OCI-LY1 (cell line): Measurements from ENCODE around the gene ZBTB7C.

Source experiments
- H2AFZ ChIP-seq: fragments of 200-600 bp; sonication (generic), shearing (Covaris generic); 2 replicates; pipeline ENCODE4 v1.6.0; 2014; ENCODE audit warnings: antibody characterized with exemption, mild to moderate bottlenecking, low read length
- H3F3A ChIP-seq: fragments of 200-600 bp; sonication (generic), shearing (Covaris generic); 2 replicates; pipeline ENCODE4 v1.6.0; 2014; ENCODE audit warnings: mild to moderate bottlenecking, antibody characterized with exemption, low read length, moderate library complexity; ENCODE audit not compliant: insufficient read depth
- H3K27ac ChIP-seq: fragments of 200-600 bp; sonication (generic); 2 replicates; pipeline ENCODE4 v1.5.1; 2014; ENCODE audit warnings: low read length, mixed run types, mild to moderate bottlenecking, low read depth; ENCODE audit not compliant: poor library complexity, severe bottlenecking
- H3K27me3 ChIP-seq: fragments of 200-600 bp; sonication (generic); 2 replicates; pipeline ENCODE4 v1.6.0; 2014; ENCODE audit warnings: antibody characterized with exemption, mild to moderate bottlenecking, low read length, moderate library complexity; ENCODE audit not compliant: insufficient read depth
- H3K36me3 ChIP-seq: fragments of 200-600 bp; sonication (generic); 2 replicates; pipeline ENCODE4 v1.6.1; 2014; ENCODE audit warnings: mild to moderate bottlenecking, antibody characterized with exemption, low read length, moderate library complexity, mixed read lengths; ENCODE audit not compliant: insufficient read depth
- H3K4me1 ChIP-seq: fragments of 200-600 bp; sonication (generic); 2 replicates; pipeline ENCODE4 v1.5.1; 2014; ENCODE audit warnings: mild to moderate bottlenecking, low read length, moderate library complexity; ENCODE audit not compliant: insufficient read depth, severe bottlenecking
- H3K4me2 ChIP-seq: fragments of 200-600 bp; sonication (generic), shearing (Covaris generic); 2 replicates; pipeline ENCODE4 v1.6.1; 2014; ENCODE audit warnings: low read length
- H3K4me3 ChIP-seq: fragments of 200-600 bp; sonication (generic); 2 replicates; pipeline ENCODE4 v1.5.1; 2014; ENCODE audit warnings: low read length, low read depth, mild to moderate bottlenecking, mixed read lengths; ENCODE audit not compliant: poor library complexity, severe bottlenecking
- H3K79me2 ChIP-seq: fragments of 200-600 bp; shearing (Covaris generic); 2 replicates; pipeline ENCODE4 v1.6.1; 2016; ENCODE audit warnings: mixed run types, low read length, mixed read lengths; ENCODE audit not compliant: insufficient read depth
- H3K9ac ChIP-seq: fragments of 200-600 bp; sonication (generic), shearing (Covaris generic); 2 replicates; pipeline ENCODE4 v1.6.1; 2014; ENCODE audit warnings: mild to moderate bottlenecking, low read length, mixed read lengths
- H3K9me2 ChIP-seq: fragments of 200-600 bp; sonication (generic), shearing (Covaris generic); 2 replicates; pipeline ENCODE4 v1.6.1; 2014; ENCODE audit warnings: low read depth, mild to moderate bottlenecking, low read length, mixed read lengths
- H3K9me3 ChIP-seq: fragments of 200-600 bp; shearing (Covaris generic); 2 replicates; pipeline ENCODE4 v1.6.1; 2014; ENCODE audit warnings: low read length, mixed read lengths
- H4K20me1 ChIP-seq: fragments of 200-600 bp; sonication (generic), shearing (Covaris generic); 2 replicates; pipeline ENCODE4 v1.6.0; 2016; ENCODE audit warnings: mild to moderate bottlenecking, low read length; ENCODE audit not compliant: insufficient read depth
- EZH2 ChIP-seq: fragments of 200-600 bp; sonication (generic), shearing (Covaris generic); IDR thresholded peaks from 2 replicates; pipeline ENCODE4 v1.8.0; 2017; ENCODE audit warnings: borderline replicate concordance, mixed run types, mild to moderate bottlenecking, antibody characterized with exemption, low read length, moderate library complexity, mixed read lengths
- TF ChIP-seq, protein P1 (sequence below): fragments of 200-600 bp; sonication (generic), shearing (Covaris generic); IDR thresholded peaks from 2 replicates; pipeline ENCODE4 v1.5.1; 2017; ENCODE audit warnings: mild to moderate bottlenecking, antibody characterized with exemption, low read length, moderate library complexity, mixed read lengths

ZBTB7C gene

DNA sequence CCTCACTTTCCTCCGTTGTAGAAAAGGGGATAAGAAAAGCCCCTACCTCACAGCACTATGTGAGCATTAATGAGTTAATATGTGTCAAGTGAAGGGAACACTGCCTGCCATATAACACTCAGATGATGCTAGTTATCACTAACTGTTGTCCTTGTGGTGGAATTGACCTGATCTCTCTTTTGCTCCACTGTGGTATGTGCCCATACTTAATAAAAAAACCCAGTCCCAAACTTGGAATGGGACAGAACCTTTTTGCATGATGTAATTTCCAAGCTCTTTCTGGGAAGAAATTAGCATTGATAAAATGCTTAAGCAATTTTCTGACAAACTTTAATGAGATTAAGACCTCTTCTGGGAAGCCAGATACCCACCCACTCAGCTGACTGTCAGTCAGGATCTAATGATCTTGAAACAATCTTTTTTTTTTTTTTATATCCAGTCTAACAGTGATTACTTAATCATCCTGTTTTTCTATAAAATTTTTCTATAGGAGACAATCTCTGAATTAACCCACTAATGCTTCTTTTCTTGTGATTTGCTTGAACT lies 158.7 kb downstream of the ZBTB7C start:
- Histone ChIP-seq H3K79me2 (no peaks in the 10 kb centered on the region), H3K27ac (no peak overlapping the region), H3K9me2 (no peaks in the 10 kb centered on the region), H3K4me3 (no peak overlapping the region), H3K4me2 (no peak overlapping the region), H3K36me3 (no peaks in the 10 kb centered on the region), H4K20me1 (no peaks in the 10 kb centered on the region), H2AFZ (no peak overlapping the region), H3K4me1 (no peaks in the 10 kb centered on the region), H3K9ac (no peak overlapping the region), H3K27me3 (no peaks in the 10 kb centered on the region), H3F3A (no peaks in the 10 kb centered on the region), H3K9me3 (no peaks in the 10 kb centered on the region)
- TF ChIP-seq, protein P1, sequence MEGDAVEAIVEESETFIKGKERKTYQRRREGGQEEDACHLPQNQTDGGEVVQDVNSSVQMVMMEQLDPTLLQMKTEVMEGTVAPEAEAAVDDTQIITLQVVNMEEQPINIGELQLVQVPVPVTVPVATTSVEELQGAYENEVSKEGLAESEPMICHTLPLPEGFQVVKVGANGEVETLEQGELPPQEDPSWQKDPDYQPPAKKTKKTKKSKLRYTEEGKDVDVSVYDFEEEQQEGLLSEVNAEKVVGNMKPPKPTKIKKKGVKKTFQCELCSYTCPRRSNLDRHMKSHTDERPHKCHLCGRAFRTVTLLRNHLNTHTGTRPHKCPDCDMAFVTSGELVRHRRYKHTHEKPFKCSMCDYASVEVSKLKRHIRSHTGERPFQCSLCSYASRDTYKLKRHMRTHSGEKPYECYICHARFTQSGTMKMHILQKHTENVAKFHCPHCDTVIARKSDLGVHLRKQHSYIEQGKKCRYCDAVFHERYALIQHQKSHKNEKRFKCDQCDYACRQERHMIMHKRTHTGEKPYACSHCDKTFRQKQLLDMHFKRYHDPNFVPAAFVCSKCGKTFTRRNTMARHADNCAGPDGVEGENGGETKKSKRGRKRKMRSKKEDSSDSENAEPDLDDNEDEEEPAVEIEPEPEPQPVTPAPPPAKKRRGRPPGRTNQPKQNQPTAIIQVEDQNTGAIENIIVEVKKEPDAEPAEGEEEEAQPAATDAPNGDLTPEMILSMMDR = no peak
- no peak for TF ChIP-seq EZH2

DNA sequence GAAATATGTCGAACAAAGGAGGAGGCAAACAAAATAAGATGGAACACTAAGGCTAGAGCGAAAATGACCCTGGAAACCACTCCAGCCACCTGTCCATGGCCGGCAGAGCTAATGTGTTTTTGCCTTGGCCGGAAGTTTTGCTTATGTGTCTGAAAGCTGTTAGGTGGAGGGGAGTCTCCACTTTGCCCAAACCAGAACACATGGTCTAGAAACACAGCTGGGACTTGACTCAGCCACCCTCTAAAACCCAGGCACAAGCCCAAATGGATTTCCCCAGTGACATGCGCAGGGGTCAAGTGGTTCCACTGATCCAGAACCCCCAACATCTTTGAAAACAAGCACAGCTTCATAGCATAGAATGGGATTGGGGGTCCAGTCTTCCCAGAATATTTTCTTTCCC lies 159.3 kb downstream of the ZBTB7C start:
- H3F3A ChIP-seq = no peaks in the 10 kb centered on the region
- no peaks in the 10 kb centered on the region for H3K9me3 ChIP-seq
- H3K9ac ChIP-seq = no peak overlapping the region
- H2AFZ ChIP-seq = no peak overlapping the region
- H3K27ac ChIP-seq = no peak overlapping the region
- no peaks in the 10 kb centered on the region for H4K20me1 ChIP-seq
- no peaks in the 10 kb centered on the region for H3K27me3 ChIP-seq
- TF ChIP-seq, protein P1 = no peak
- TF ChIP-seq EZH2 = no peak
- H3K9me2 ChIP-seq = no peaks in the 10 kb centered on the region
- H3K4me3 ChIP-seq = no peak overlapping the region
- H3K36me3 ChIP-seq = no peaks in the 10 kb centered on the region
- H3K4me2 ChIP-seq = no peak overlapping the region
- H3K79me2 ChIP-seq = no peaks in the 10 kb centered on the region
- H3K4me1 ChIP-seq = no peaks in the 10 kb centered on the region

DNA sequence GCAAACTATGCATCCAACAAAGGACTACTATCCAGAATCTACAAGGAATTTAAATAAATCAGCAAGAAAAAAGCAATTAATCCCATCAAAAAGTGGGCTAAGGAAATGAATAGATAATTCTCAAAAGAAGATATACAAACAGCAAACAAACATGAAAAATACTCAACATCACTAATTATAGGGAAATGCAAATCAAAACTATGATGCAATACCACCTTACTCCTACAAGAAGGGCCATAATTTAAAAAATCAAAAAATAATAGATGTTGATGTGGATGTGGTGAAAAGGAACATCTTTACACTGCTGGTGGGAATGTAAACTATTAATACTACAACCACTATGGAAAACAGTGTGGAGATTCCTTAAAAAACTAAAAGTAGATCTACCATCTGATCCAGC lies 164.7 kb downstream of the ZBTB7C start:
- H3K27me3 ChIP-seq = no peaks in the 10 kb centered on the region
- TF ChIP-seq, protein P1 = no peak
- no peak for TF ChIP-seq EZH2
- H3K9ac ChIP-seq = no peak overlapping the region
- no peaks in the 10 kb centered on the region for H3F3A ChIP-seq
- no peaks in the 10 kb centered on the region for H3K9me2 ChIP-seq
- H3K4me1 ChIP-seq = no peaks in the 10 kb centered on the region
- no peak overlapping the region for H3K27ac ChIP-seq
- no peak overlapping the region for H3K4me2 ChIP-seq
- no peaks in the 10 kb centered on the region for H3K36me3 ChIP-seq
- no peaks in the 10 kb centered on the region for H4K20me1 ChIP-seq
- no peaks in the 10 kb centered on the region for H3K79me2 ChIP-seq
- no peak overlapping the region for H2AFZ ChIP-seq
- no peaks in the 10 kb centered on the region for H3K9me3 ChIP-seq
- no peak overlapping the region for H3K4me3 ChIP-seq
